Liver (tissue), 9 donors: ENCODE measurements around the gene PPP4R2. TPM values are rescaled to one million over a fixed set of nuclear protein-coding genes. Genes with fewer than 3 reads are reported as not detected.
A peak's percentile ranks its signal among the peaks of the same experiment; 100 is the strongest.

Experiments used
- DNase-seq: peaks from one replicate; pipeline ENCODE4 v3.0.0-alpha.2; 2017; ENCODE audit warnings: low spot score
- H3K27ac ChIP-seq, 2 donors: one replicate each; pipeline ENCODE4 v1.7.0; 2013; ENCODE audit warnings: inconsistent platforms in 2 of 2, low read length in 2 of 2, control low read depth in 1 of 2, low read depth in 1 of 2, mild to moderate bottlenecking in 1 of 2
- H3K27me3 ChIP-seq, 4 donors: one replicate each; pipeline versions ENCODE4 v1.6.1 to v1.7.0; 2013; ENCODE audit warnings: low read length in 3 of 4, inconsistent platforms in 1 of 4, mild to moderate bottlenecking in 1 of 4, moderate library complexity in 1 of 4; ENCODE audit not compliant: control insufficient read depth in 4 of 4, insufficient read depth in 4 of 4
- H3K36me3 ChIP-seq, 4 donors: one replicate each; pipeline versions ENCODE4 v1.6.1 to v1.7.0; 2013; ENCODE audit warnings: low read length in 3 of 4, mild to moderate bottlenecking in 3 of 4, low read depth in 1 of 4, moderate library complexity in 1 of 4; ENCODE audit not compliant: control insufficient read depth in 4 of 4, insufficient read depth in 3 of 4
- H3K4me1 ChIP-seq, 4 donors: one replicate each; pipeline versions ENCODE4 v1.6.1 to v1.7.0; 2013; ENCODE audit warnings: low read length in 3 of 4, mild to moderate bottlenecking in 3 of 4, moderate library complexity in 1 of 4; ENCODE audit not compliant: control insufficient read depth in 4 of 4, insufficient read depth in 4 of 4
- H3K4me3 ChIP-seq, 3 donors: one replicate each; pipeline versions ENCODE4 v1.6.1 to v1.7.0; 2013; ENCODE audit warnings: low read length in 3 of 3, control low read depth in 1 of 3, low read depth in 1 of 3, mild to moderate bottlenecking in 1 of 3
- H3K9ac ChIP-seq, 2 donors: one replicate each; pipeline ENCODE4 v1.7.0; 2013; ENCODE audit warnings: low read length in 2 of 2, mild to moderate bottlenecking in 2 of 2, moderate library complexity in 2 of 2, control low read depth in 1 of 2, low read depth in 1 of 2
- H3K9me3 ChIP-seq, 4 donors: one replicate each; pipeline versions ENCODE4 v1.6.1 to v1.7.0; 2013; ENCODE audit warnings: low read length in 3 of 4; ENCODE audit not compliant: control insufficient read depth in 4 of 4
- ATF3 ChIP-seq: IDR thresholded peaks from 2 replicates; pipeline ENCODE4 v1.6.1; 2016; ENCODE audit warnings: antibody characterized with exemption
- CTCF ChIP-seq: fragments of 150-350 bp; IDR thresholded peaks from 2 replicates; pipeline ENCODE4 v1.5.1; 2017; ENCODE audit warnings: improper control_type of control experiment, low read depth, low read length; ENCODE audit not compliant: missing input control
- EGR1 ChIP-seq, 2 donors: IDR thresholded peaks; 2 replicates each; pipeline ENCODE4 v1.6.1; 2016 to 2018; ENCODE audit warnings: antibody characterized with exemption in 2 of 2, low read depth in 2 of 2
- FOXA1 ChIP-seq: IDR thresholded peaks from 2 replicates; pipeline ENCODE4 v1.6.1; 2016; ENCODE audit warnings: antibody characterized with exemption
- FOXA2 ChIP-seq: IDR thresholded peaks from 2 replicates; pipeline ENCODE4 v1.6.1; 2016; ENCODE audit warnings: antibody characterized with exemption
- GABPA ChIP-seq, 2 donors: IDR thresholded peaks in 1 of 2; conservative IDR thresholded peaks in 1 of 2; 2 replicates each; pipeline ENCODE4 v1.6.1; 2016; ENCODE audit warnings: antibody characterized with exemption in 2 of 2, mild to moderate bottlenecking in 1 of 2, moderate library complexity in 1 of 2
- HNF4A ChIP-seq, 2 donors: conservative IDR thresholded peaks; 2 replicates each; pipeline ENCODE4 v1.6.1; 2016; ENCODE audit warnings: antibody characterized with exemption in 2 of 2, mild to moderate bottlenecking in 2 of 2
- JUND ChIP-seq, 2 donors: IDR thresholded peaks; 2 replicates each; pipeline ENCODE4 v1.6.1; 2016; ENCODE audit warnings: antibody characterized with exemption in 2 of 2
- MAX ChIP-seq: IDR thresholded peaks from 2 replicates; pipeline ENCODE4 v1.6.1; 2016; ENCODE audit warnings: antibody characterized with exemption
- NR2F2 ChIP-seq: IDR thresholded peaks from 2 replicates; pipeline ENCODE4 v1.6.1; 2016; ENCODE audit warnings: antibody characterized with exemption
- RAD21 ChIP-seq, 2 donors: IDR thresholded peaks; 2 replicates each; pipeline ENCODE4 v1.6.1; 2016; ENCODE audit warnings: antibody characterized with exemption in 2 of 2, mild to moderate bottlenecking in 2 of 2
- REST ChIP-seq: IDR thresholded peaks from 2 replicates; pipeline ENCODE4 v1.6.1; 2016; ENCODE audit warnings: antibody characterized with exemption, mild to moderate bottlenecking
- RXRA ChIP-seq, 2 donors: IDR thresholded peaks; 2 replicates each; pipeline ENCODE4 v1.6.1; 2017 to 2018; ENCODE audit warnings: antibody characterized with exemption in 2 of 2, mild to moderate bottlenecking in 1 of 2
- SP1 ChIP-seq: IDR thresholded peaks from 2 replicates; pipeline ENCODE4 v1.6.1; 2018; ENCODE audit warnings: antibody characterized with exemption, mild to moderate bottlenecking
- TAF1 ChIP-seq: conservative IDR thresholded peaks from 2 replicates; pipeline ENCODE4 v1.6.1; 2016; ENCODE audit warnings: antibody characterized with exemption, mild to moderate bottlenecking
- YY1 ChIP-seq: IDR thresholded peaks from 2 replicates; pipeline ENCODE4 v1.6.1; 2016; ENCODE audit warnings: antibody characterized with exemption, mild to moderate bottlenecking
- ZBTB33 ChIP-seq: IDR thresholded peaks from 2 replicates; pipeline ENCODE4 v1.6.1; 2016; ENCODE audit warnings: antibody characterized with exemption
- WGBS: extraction: QIAGEN DNeasy Blood & Tissue Kit; methylation state at CpG from one replicate; pipeline ENCODE4 v1.1.7; 2013; 5-methylcytosine and 5-hydroxymethylcytosine counted together
- polyA plus RNA-seq, 2 donors: library from polyadenylated mRNA; stranded (reverse) in 1 of 2; unstranded in 1 of 2; fragments of 200-250 nt in 1 of 2; fragments of >200 nt in 1 of 2; fragmentation: Nextera tagmentation in 1 of 2; extraction: Ambion mirVana in 1 of 2; gene quantifications; one replicate each; pipeline versions ENCODE4 v1.2.1 to v1.2.3, GENCODE V29; 2013 to 2015
- total RNA-seq, 2 donors: library from RNA; depleted of rRNA; stranded (reverse); fragments of >200 nt; gene quantifications; one replicate each; pipeline ENCODE4 v1.2.3, GENCODE V29; 2014
- donor health status: healthy.
- donor health status: healthy.
- donor health status: healthy.
- donor health status: healthy.
- donor health status: healthy.

Gene PPP4R2
- total and polyA plus RNA-seq, 4 donors = 12.2 to 35.9 (median 33.7) TPM

- no peak for DNase-seq
- H3K36me3 ChIP-seq = no peaks in the 10 kb centered on the region
- no peaks in the 10 kb centered on the region for H3K27me3 ChIP-seq
- H3K9ac ChIP-seq = no peak overlapping the region
- peaks cover 3 to 36% (median 31%) of the 10 kb centered on the region in 4 donors for H3K4me1 ChIP-seq
- H3K9me3 ChIP-seq = no peaks in the 10 kb centered on the region
- no peak overlapping the region for H3K4me3 ChIP-seq
- TF ChIP-seq JUND (IDR thresholded peaks at IDR 0.05) = no peak
- no peak for TF ChIP-seq RAD21 (IDR thresholded peaks at IDR 0.05)
- TF ChIP-seq GABPA (IDR thresholded peaks at IDR 0.05 in 1 of 2, conservative IDR thresholded peaks at IDR 0.05 in 1 of 2) = no peak
- no peak for TF ChIP-seq ZBTB33
- no peak for TF ChIP-seq SP1
- no peak for TF ChIP-seq EGR1 (IDR thresholded peaks at IDR 0.05; ENCODE audit: low read depth in 2 of 2)
- no peak for TF ChIP-seq HNF4A (conservative IDR thresholded peaks at IDR 0.05)
- no peak for TF ChIP-seq MAX
- no peak for TF ChIP-seq NR2F2
- no peak overlapping the region for H3K27ac ChIP-seq
These were observed 34.3 kb upstream of the PPP4R2 start for GRCh38 chr3:72962317-72962716.

GRCh38 chr3:72964633-72965032, 32.0 kb upstream of the PPP4R2 start:
- H3K27me3 ChIP-seq = no peaks in the 10 kb centered on the region
- H3K9ac ChIP-seq = no peak overlapping the region
- no peak for TF ChIP-seq ATF3
- no peak for TF ChIP-seq NR2F2
- peak in 1 of 2 donors; percentile 9 for TF ChIP-seq HNF4A (conservative IDR thresholded peaks at IDR 0.05)
- TF ChIP-seq FOXA1 = no peak
- H3K27ac ChIP-seq = no peak overlapping the region
- no peaks in the 10 kb centered on the region for H3K36me3 ChIP-seq
- no peak for DNase-seq
- peaks cover 6 to 38% (median 29%) of the 10 kb centered on the region in 4 donors for H3K4me1 ChIP-seq
- no peak overlapping the region for H3K4me3 ChIP-seq
- no peaks in the 10 kb centered on the region for H3K9me3 ChIP-seq

- no peak overlapping the region for H3K9ac ChIP-seq
- no peaks in the 10 kb centered on the region for H3K9me3 ChIP-seq
- H3K27me3 ChIP-seq = no peaks in the 10 kb centered on the region
- no peaks in the 10 kb centered on the region for H3K36me3 ChIP-seq
- peak overlapping the region in 1 of 2 donors; percentile 47 for H3K27ac ChIP-seq
- TF ChIP-seq SP1 = peak; percentile 12
- TF ChIP-seq RAD21 (IDR thresholded peaks at IDR 0.05) = no peak
- no peak for TF ChIP-seq EGR1 (IDR thresholded peaks at IDR 0.05; ENCODE audit: low read depth in 2 of 2)
- peak in 1 of 2 donors; percentile 34 for TF ChIP-seq HNF4A (conservative IDR thresholded peaks at IDR 0.05)
- no peak for TF ChIP-seq REST
- no peak for TF ChIP-seq YY1
- no peak for TF ChIP-seq FOXA2
- TF ChIP-seq CTCF = no peak
- no peak for TF ChIP-seq MAX
- TF ChIP-seq RXRA (IDR thresholded peaks at IDR 0.05) = peak in 1 of 2 donors; percentile 8
- no peak for TF ChIP-seq ZBTB33
- no peak for TF ChIP-seq TAF1
- 44% methylated on average over 1 of the region's 1 CpG for WGBS
- peaks cover 3 to 22% (median 11%) of the 10 kb centered on the region in 4 donors for H3K4me1 ChIP-seq
- DNase-seq = no peak
- no peak overlapping the region for H3K4me3 ChIP-seq
These were observed 28.3 kb upstream of the PPP4R2 start for GRCh38 chr3:72968266-72968664.
